NCI-H146 treated with DMSO at 0.1 percent for 48 hours (cell line): ENCODE results near the gene SNTA1.
"Not testable (repeated sequence)": the region's sequence is repeated elsewhere in the genome, so short reads cannot be mapped to it uniquely, and the experiment has no call there.

Experiments
- DNase-seq: peaks from one replicate; lab custom pipeline; 2025; ENCODE audit not compliant: unreplicated experiment; lab: John Stamatoyannopoulos, UW

The SNTA1 gene

GRCh38 chr20:33466303-33466646, 22.7 kb upstream of the SNTA1 start:
- no peak for DNase-seq

DNA sequence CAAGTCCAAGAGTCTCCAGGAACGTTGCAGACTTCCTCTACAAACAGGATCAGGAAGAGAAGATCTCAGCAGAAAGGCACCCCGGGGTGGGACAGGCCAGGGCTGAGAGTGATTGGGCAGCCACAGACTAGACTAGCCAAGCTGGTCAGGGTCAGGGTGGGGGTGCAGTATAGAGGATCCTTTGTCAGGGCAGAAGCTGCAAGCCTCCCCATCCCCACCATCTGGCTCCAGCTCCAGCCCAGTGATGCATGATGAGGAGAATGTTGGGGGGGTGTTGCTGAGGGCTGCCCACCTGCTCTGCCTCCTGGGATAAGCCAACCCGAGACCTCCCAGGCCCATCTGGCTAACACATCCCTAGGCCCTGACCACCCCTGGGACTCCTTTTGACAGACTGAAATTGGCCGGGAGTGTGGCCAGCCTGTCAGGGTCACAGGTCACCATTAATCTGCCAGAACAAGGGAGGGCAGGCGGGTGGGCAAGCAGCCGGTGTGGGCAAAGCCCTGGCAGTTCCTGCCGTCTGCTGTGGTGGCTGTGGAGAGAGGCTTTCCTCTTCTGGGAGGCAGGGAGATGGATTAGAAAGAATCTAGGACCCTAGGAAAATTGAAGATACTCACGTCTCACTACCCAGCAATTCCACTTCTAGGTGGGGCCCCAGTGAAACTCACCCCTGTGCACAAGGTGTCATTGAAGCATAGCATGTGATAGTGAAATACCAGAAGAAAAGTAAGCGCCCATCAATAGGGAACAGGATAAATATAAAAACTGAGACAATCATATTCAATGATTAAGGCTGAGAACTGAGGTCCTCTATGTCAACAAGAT, 22.1 kb upstream of the SNTA1 start:
- no peak for DNase-seq

DNA sequence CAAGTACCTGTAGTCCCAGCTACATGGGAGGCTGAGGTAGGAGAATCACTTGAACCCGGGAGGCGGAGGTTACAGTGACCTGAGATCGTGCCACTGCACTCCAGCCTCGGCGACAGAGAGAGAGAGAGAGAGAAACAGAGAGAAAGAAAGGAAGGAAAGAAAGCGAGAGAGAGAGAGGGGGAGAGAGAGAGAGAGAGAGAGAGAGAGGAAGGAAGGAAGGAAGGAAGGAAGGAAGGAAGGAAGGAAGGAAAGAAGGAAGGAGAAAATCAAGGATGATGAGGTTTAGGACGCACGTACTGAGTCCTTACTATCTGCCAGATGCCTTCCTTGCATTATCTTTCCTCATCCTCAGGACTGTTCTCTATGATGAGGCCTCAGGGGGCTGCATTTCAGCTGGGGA, 21.2 kb upstream of the SNTA1 start:
- DNase-seq, result not testable (repeated sequence)

GRCh38 chr20:33463332-33464101, 20.0 kb upstream of the SNTA1 start:
- no peak for DNase-seq

DNA sequence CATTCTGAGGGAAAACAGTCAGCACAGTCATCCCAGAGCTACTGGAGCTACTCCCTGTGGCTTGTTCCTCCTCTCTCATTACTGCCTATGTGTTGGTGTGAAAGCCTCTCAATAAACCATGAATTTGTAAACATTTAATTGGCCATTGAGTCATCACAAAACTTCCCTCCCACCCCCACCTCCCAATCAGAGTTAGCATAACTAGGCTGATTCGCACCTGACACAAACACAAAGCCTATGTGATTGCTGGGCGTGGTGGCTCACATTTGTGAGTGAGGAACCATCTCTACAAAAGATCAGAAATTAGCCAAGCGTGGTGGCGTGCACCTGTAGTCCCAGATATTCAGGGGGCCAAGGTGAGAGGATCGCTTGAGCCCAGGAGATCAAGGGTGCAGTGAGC, 17.1 kb upstream of the SNTA1 start:
- DNase-seq, result peak; percentile 27

DNA sequence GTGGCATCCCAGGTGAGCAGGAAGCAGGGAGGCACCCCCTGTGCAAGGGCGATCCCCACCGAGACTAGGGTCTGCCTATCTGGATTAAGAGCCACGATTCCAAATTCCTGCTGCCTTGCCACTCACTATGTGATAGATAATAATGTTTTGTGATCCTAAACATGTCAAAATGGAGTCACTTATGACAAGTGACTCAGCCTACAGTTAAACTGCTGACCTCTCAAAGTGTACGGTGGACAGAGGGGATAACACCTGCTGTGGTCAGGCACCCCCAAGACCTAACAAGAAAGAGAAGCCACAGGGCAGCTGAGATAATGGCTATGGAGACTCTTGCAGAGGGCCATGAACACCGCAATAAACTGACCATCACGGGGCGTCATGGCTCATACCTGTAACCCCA, 16.0 kb upstream of the SNTA1 start:
- DNase-seq, result no peak

DNA sequence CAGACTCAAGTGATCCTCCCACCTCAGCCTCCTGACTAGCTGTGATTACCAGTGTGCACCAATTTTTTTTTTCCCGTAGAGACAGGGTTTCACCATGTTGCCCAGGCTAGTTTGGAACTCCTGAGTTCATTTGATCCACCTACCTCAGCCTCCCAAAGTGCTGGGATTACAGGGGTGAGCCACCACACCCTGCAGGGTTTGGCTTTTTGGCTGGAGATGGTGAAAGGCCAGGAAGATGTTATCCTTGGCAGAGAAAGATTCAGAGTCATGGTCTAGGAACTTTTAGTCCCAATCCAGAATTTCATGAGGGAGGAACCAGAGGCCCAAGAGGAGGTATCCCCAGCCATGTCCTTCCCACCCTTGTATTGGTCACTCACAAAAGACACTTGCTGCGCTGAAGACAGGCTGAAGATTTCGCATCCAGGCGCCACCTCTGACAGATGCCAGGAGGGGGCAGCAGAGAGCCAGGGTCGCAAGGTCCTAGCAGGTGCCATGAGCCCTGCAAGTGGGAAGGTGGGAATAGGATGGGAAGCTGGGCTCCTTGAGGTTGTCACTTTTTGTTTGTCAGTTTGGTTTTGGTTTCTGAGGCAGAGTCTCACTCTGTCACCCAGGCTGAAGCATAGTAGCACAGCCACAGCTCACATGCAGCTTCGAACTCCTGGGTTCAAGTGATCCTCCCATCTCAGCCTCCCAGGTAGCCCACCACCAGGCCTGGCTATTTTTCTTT, 13.5 kb upstream of the SNTA1 start:
- peak; percentile 80 for DNase-seq

- DNase-seq, result no peak
Observed at GRCh38 chr20:33450867-33451266, 7.3 kb upstream of the SNTA1 start.

GRCh38 chr20:33445881-33446625, 2.5 kb upstream of the SNTA1 start:
- DNase-seq, result no peak

DNA sequence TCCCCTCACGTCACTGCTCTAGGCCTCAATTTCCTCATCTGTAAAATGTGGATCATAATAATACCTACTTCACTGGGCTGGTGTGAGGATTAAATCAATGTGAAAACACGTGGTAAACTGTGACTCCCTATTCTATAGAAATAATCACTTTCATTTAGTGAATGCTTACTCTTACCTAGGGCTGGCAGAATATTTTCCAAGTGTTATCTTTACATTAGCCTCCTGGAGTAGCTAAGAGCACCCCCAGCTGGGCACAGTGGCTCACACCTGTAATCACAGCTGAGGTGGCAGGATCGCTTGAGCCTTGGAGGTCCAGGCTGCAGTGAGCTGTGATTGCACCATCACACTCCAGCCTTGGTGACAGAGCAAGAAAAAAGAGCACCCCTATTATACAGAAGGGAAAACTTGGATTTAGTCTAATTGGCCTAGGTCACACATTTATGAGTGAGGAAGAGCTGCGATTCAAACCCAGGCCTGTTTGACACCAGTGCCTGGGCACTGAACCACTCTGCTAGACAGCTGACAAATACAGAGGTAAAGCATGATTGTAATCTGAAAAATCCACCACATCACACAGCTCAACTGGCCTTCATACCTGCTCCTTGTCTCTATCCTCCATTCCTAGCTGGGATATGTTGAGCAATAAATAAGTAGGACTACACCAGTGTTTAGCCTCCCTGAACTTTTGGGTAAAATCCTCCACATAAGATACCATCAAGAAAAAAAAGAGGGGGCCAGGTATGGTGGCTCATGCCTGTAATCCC, 1.4 kb upstream of the SNTA1 start:
- DNase-seq, result peak; percentile 35

- no peak for DNase-seq
Observed at GRCh38 chr20:33443006-33443511, 504 bp downstream of the SNTA1 start.

DNA sequence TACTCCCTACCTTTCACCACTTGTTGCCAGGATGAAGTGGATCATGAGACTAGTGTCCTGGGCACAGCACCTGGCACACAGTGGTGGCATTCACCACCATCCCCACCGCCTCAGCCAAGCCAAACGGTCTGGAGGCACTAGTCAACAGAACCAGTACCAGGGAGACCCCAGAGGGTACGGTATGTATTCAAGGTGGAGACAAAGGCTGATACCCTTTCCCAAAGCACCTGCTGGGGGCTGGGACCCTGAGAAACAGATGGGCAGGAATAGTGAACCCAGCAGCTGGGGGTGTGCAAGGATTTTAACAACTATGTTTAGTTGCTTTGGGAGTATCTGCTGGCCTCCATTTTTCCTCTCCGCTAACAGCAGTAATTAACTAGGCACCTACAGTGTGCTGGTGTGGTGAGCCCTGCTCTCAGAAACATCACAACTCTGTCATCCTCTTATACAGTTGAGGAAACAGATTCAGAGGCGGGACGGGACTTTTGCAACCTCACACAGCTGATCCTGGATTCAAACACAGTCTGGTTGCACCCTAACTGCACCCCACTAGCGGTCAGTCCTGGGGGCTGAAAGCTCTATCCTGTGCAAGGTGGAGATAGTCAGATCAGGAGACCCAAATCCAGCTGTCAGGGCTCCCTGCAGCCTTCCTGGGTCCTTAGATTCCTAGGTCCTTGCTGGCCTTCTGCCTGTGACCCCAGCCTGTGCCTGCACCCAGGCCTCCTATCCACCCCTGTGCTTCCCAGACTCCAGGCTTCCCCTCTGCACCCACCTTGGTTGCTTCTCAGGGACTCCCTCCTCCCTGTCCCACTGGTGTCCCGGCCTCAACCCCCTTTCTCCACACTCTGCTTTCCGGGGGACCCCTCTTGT, 1.2 kb downstream of the SNTA1 start:
- no peak for DNase-seq

GRCh38 chr20:33441142-33441955, 2.2 kb downstream of the SNTA1 start:
- DNase-seq, result no peak

DNA sequence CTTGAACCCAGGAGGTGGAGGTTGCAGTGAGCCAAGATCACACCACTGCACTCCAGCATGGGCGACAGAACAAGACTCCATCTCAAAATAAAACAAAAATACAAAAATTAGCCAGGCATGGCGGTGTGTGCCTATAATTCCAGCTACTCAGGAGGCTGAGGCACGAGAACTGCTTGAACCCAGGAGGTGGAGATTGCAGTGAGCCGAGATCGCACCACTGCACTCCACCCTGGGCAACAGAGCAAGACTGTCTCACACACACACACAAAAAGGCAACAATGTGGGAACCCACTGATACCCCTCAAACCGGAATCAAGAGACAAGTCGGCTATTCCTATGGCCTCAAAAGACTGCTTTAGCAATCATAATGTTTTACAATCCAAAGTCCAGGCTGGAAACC, 3.0 kb downstream of the SNTA1 start:
- DNase-seq, result not testable (repeated sequence)

DNA sequence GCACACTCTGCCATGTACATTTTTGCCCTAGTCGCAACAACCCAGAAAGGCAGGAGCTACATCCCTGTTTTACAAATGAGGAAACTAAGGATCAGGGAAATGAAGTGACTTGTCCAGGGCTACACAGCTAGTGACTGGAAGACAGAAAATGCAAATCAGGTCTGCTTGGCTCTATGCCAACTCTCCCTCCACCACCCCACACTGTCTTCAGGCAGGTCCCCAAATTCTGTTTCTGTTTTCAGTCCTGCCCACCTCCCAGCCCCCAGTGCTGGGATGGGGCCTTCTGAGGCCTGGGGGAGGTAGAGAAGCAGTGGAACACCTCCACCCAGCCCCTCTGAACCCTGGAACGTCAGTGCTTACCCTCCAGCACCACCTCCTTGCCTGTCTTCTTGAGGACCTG, 5.1 kb downstream of the SNTA1 start:
- DNase-seq, result no peak

DNA sequence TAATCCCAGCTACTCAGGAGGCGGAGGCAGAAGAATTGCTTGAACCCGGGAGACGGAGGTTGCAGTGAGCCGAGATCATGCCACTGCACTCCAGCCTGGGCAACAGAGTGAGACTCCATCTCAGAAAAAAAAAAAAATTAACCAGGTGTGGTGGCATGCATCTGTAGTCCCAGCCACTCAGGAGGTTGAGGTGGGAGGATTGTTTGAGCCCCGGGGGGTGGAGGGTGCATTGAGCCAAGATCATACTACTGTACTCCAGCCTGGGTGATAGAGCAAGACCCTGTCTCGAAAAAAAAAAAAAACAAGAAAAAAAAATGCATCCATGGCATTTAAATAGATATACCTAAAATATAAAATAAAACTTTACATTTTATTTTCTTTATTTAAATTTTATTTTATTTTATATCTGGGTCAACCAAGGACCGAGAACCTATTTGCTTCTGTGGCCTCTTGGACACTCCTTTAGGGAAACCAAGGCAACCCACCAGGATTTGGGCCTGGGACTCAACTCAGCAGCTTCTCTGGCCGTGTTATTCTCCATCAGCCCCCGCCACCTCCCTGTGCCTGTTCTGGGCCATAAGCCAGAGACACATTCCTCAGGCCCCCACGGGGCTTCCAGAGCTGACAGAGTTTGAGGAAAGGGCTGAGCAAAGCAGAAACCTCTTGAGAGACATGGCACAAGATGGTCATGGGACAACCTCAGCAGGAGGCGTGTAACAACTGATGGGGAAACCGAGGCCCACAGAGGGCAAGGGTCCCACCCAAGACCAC, 6.2 kb downstream of the SNTA1 start:
- DNase-seq, result no peak

- no peak for DNase-seq
Observed at GRCh38 chr20:33434434-33434833, 9.1 kb downstream of the SNTA1 start.
